ACC112 (cell line): Measurements from ENCODE around the gene ADGRB2.

Experiments
- H2AFZ ChIP-seq: fragments of 200-600 bp; sonication (generic); one replicate; pipeline ENCODE4 v1.6.0; 2017; ENCODE audit warnings: antibody characterized with exemption, low read length; ENCODE audit not compliant: unreplicated experiment
- H3K27ac ChIP-seq: fragments of 200-600 bp; sonication (generic); 2 replicates; pipeline ENCODE4 v1.5.1; 2014; ENCODE audit warnings: low read depth, mild to moderate bottlenecking, antibody characterized with exemption, low read length, moderate library complexity
- H3K27me3 ChIP-seq: fragments of 200-600 bp; sonication (generic); 2 replicates; pipeline ENCODE4 v1.6.1; 2014; ENCODE audit warnings: mild to moderate bottlenecking, antibody characterized with exemption, low read length, moderate library complexity, mixed read lengths; ENCODE audit not compliant: insufficient read depth
- H3K36me3 ChIP-seq: fragments of 200-600 bp; sonication (generic); 2 replicates; pipeline ENCODE4 v1.6.1; 2016; ENCODE audit warnings: mild to moderate bottlenecking, antibody characterized with exemption, low read length, moderate library complexity, mixed read lengths; ENCODE audit not compliant: insufficient read depth
- H3K4me1 ChIP-seq: fragments of 200-600 bp; sonication (generic); one replicate; pipeline ENCODE4 v1.6.1; 2016; ENCODE audit warnings: low read length, mixed read lengths; ENCODE audit not compliant: insufficient read depth, unreplicated experiment, control insufficient read depth
- H3K4me3 ChIP-seq: fragments of 200-600 bp; sonication (generic); 2 replicates; pipeline ENCODE4 v1.5.1; 2014; ENCODE audit warnings: mild to moderate bottlenecking, low read depth, low read length
- H3K79me2 ChIP-seq: fragments of 200-600 bp; sonication (generic); one replicate; pipeline ENCODE4 v1.6.0; 2016; ENCODE audit warnings: low read length; ENCODE audit not compliant: control insufficient read depth, unreplicated experiment, insufficient read depth

The ADGRB2 gene

GRCh38 chr1:31699341-31699891, 64.7 kb downstream of the ADGRB2 start:
- Histone ChIP-seq H3K27ac (no peak overlapping the region), H3K4me3 (no peak overlapping the region), H3K79me2 (peaks cover 39% of the 10 kb centered on the region), H3K36me3 (peaks cover 11% of the 10 kb centered on the region; the same call in 1 of the 2 replicates), H3K27me3 (no peaks in the 10 kb centered on the region), H3K4me1 (peaks cover 40% of the 10 kb centered on the region), H2AFZ (no peak overlapping the region)

- H3K36me3 ChIP-seq: peaks cover 11% of the 10 kb centered on the region; the same call in 1 of the 2 replicates
- no peak overlapping the region for H3K27ac ChIP-seq
- H3K4me1 ChIP-seq: peaks cover 30% of the 10 kb centered on the region
- no peak overlapping the region for H3K4me3 ChIP-seq
- no peak overlapping the region for H2AFZ ChIP-seq
- H3K79me2 ChIP-seq: peaks cover 23% of the 10 kb centered on the region
- no peaks in the 10 kb centered on the region for H3K27me3 ChIP-seq
Observed at GRCh38 chr1:31697369-31697984, 66.7 kb downstream of the ADGRB2 start.

- Histone ChIP-seq H2AFZ (no peak overlapping the region), H3K4me1 (peaks cover 18% of the 10 kb centered on the region), H3K4me3 (no peak overlapping the region), H3K36me3 (peaks cover 11% of the 10 kb centered on the region; the same call in 1 of the 2 replicates), H3K27ac (no peak overlapping the region), H3K79me2 (peaks cover 14% of the 10 kb centered on the region), H3K27me3 (no peaks in the 10 kb centered on the region)
Observed at GRCh38 chr1:31696242-31696641, 67.9 kb downstream of the ADGRB2 start.

- H3K4me3 ChIP-seq: no peak overlapping the region
- H3K79me2 ChIP-seq: peaks cover 11% of the 10 kb centered on the region
- H2AFZ ChIP-seq: no peak overlapping the region
- peaks cover 11% of the 10 kb centered on the region; the same call in 1 of the 2 replicates for H3K36me3 ChIP-seq
- no peak overlapping the region for H3K27ac ChIP-seq
- H3K4me1 ChIP-seq: peaks cover 18% of the 10 kb centered on the region
- no peaks in the 10 kb centered on the region for H3K27me3 ChIP-seq
Observed at GRCh38 chr1:31695327-31695726, 68.8 kb downstream of the ADGRB2 start.

- Histone ChIP-seq H3K36me3 (peaks cover 11% of the 10 kb centered on the region; the same call in 1 of the 2 replicates), H3K27ac (no peak overlapping the region), H3K4me3 (no peak overlapping the region), H3K79me2 (peaks cover 7% of the 10 kb centered on the region), H2AFZ (no peak overlapping the region), H3K27me3 (no peaks in the 10 kb centered on the region), H3K4me1 (peaks cover 18% of the 10 kb centered on the region)
Observed at GRCh38 chr1:31694964-31695313, 69.2 kb downstream of the ADGRB2 start.

- Histone ChIP-seq H3K36me3 (peaks cover 11% of the 10 kb centered on the region; the same call in 1 of the 2 replicates), H2AFZ (no peak overlapping the region), H3K27me3 (no peaks in the 10 kb centered on the region), H3K27ac (no peak overlapping the region), H3K4me3 (no peak overlapping the region), H3K79me2 (peaks cover 1% of the 10 kb centered on the region), H3K4me1 (peaks cover 17% of the 10 kb centered on the region)
Observed at GRCh38 chr1:31694069-31694963, 69.8 kb downstream of the ADGRB2 start.

GRCh38 chr1:31693231-31693630, 70.9 kb downstream of the ADGRB2 start:
- Histone ChIP-seq H3K36me3 (peaks cover 11% of the 10 kb centered on the region; the same call in 1 of the 2 replicates), H3K27me3 (no peaks in the 10 kb centered on the region), H3K27ac (no peak overlapping the region), H2AFZ (no peak overlapping the region), H3K79me2 (no peaks in the 10 kb centered on the region), H3K4me1 (peaks cover 25% of the 10 kb centered on the region), H3K4me3 (no peak overlapping the region)

GRCh38 chr1:31691951-31692350, 72.2 kb downstream of the ADGRB2 start:
- Histone ChIP-seq H3K4me3 (no peak overlapping the region), H3K36me3 (peaks cover 5% of the 10 kb centered on the region; the same call in 1 of the 2 replicates), H3K27ac (no peak overlapping the region), H3K79me2 (no peaks in the 10 kb centered on the region), H3K27me3 (no peaks in the 10 kb centered on the region), H3K4me1 (peaks cover 25% of the 10 kb centered on the region), H2AFZ (no peak overlapping the region)

- Histone ChIP-seq H2AFZ (no peak overlapping the region), H3K4me3 (no peak overlapping the region), H3K4me1 (peaks cover 25% of the 10 kb centered on the region), H3K27me3 (no peaks in the 10 kb centered on the region), H3K79me2 (no peaks in the 10 kb centered on the region), H3K27ac (no peak overlapping the region), H3K36me3 (peaks cover 3% of the 10 kb centered on the region; the same call in 1 of the 2 replicates)
Observed at GRCh38 chr1:31691446-31691845, 72.7 kb downstream of the ADGRB2 start.

GRCh38 chr1:31690921-31691320, 73.2 kb downstream of the ADGRB2 start:
- Histone ChIP-seq H3K27me3 (no peaks in the 10 kb centered on the region), H2AFZ (no peak overlapping the region), H3K36me3 (peaks cover 3% of the 10 kb centered on the region; the same call in 1 of the 2 replicates), H3K4me3 (no peak overlapping the region), H3K4me1 (peaks cover 25% of the 10 kb centered on the region), H3K79me2 (no peaks in the 10 kb centered on the region), H3K27ac (peak overlapping the region; percentile 74)
